HG03571 (cell line): Measurements from ENCODE around the gene TRAK1.
A peak's percentile ranks its signal among the peaks of the same experiment; 100 is the strongest.
"Not testable (repeated sequence)": the region's sequence is repeated elsewhere in the genome, so short reads cannot be mapped to it uniquely, and the experiment has no call there.

Experiments
- ATAC-seq: cut with Tn5 transposase; IDR thresholded peaks from one replicate; pipeline ENCODE4 v1.9.1; 2021; ENCODE audit not compliant: unreplicated experiment

Gene TRAK1

GRCh38 chr3:42095540-42095939 is 4.4 kb downstream of the TRAK1 start:
- ATAC-seq = no peak

- no peak for ATAC-seq
These were observed 5.8 kb downstream of the TRAK1 start for GRCh38 chr3:42096796-42097565.

GRCh38 chr3:42097566-42097946 is 6.4 kb downstream of the TRAK1 start:
- no peak for ATAC-seq

- no peak for ATAC-seq
These were observed 7.0 kb downstream of the TRAK1 start for GRCh38 chr3:42098171-42098570.

- no peak for ATAC-seq
These were observed 8.0 kb downstream of the TRAK1 start for GRCh38 chr3:42099020-42099765.

GRCh38 chr3:42101048-42101447 is 9.9 kb downstream of the TRAK1 start:
- ATAC-seq = no peak

GRCh38 chr3:42101481-42101880 is 10.3 kb downstream of the TRAK1 start:
- no peak for ATAC-seq

- no peak for ATAC-seq
These were observed 11.4 kb downstream of the TRAK1 start for GRCh38 chr3:42102571-42102970.

- ATAC-seq = not testable (repeated sequence)
These were observed 12.9 kb downstream of the TRAK1 start for GRCh38 chr3:42103921-42104665.

GRCh38 chr3:42105994-42106393 is 14.8 kb downstream of the TRAK1 start:
- ATAC-seq = not testable (repeated sequence)

- no peak for ATAC-seq
These were observed 15.5 kb downstream of the TRAK1 start for GRCh38 chr3:42106646-42107045.

GRCh38 chr3:42110631-42111030 is 19.5 kb downstream of the TRAK1 start:
- no peak for ATAC-seq

- no peak for ATAC-seq
These were observed 23.1 kb downstream of the TRAK1 start for GRCh38 chr3:42114130-42114725.

- ATAC-seq = no peak
These were observed 24.1 kb downstream of the TRAK1 start for GRCh38 chr3:42115215-42115614.

- no peak for ATAC-seq
These were observed 24.8 kb downstream of the TRAK1 start for GRCh38 chr3:42115946-42116345.

- no peak for ATAC-seq
These were observed 25.3 kb downstream of the TRAK1 start for GRCh38 chr3:42116466-42116865.

GRCh38 chr3:42117175-42118008 is 26.2 kb downstream of the TRAK1 start:
- no peak for ATAC-seq

GRCh38 chr3:42118762-42119361 is 27.7 kb downstream of the TRAK1 start:
- peak; percentile 59 for ATAC-seq

- no peak for ATAC-seq
These were observed 28.6 kb downstream of the TRAK1 start for GRCh38 chr3:42119561-42120355.
